ENCODE data around the gene SLC6A7. TPM values are rescaled to one million over a fixed set of nuclear protein-coding genes. Genes with fewer than 3 reads are reported as not detected.
A peak's percentile ranks its signal among the peaks of the same experiment; 100 is the strongest.
"Not testable (repeated sequence)": the region's sequence is repeated elsewhere in the genome, so short reads cannot be mapped to it uniquely, and the experiment has no call there.

SLC6A7 gene
- total RNA-seq, 1 donor from 2014 or later, result not detected

DNA sequence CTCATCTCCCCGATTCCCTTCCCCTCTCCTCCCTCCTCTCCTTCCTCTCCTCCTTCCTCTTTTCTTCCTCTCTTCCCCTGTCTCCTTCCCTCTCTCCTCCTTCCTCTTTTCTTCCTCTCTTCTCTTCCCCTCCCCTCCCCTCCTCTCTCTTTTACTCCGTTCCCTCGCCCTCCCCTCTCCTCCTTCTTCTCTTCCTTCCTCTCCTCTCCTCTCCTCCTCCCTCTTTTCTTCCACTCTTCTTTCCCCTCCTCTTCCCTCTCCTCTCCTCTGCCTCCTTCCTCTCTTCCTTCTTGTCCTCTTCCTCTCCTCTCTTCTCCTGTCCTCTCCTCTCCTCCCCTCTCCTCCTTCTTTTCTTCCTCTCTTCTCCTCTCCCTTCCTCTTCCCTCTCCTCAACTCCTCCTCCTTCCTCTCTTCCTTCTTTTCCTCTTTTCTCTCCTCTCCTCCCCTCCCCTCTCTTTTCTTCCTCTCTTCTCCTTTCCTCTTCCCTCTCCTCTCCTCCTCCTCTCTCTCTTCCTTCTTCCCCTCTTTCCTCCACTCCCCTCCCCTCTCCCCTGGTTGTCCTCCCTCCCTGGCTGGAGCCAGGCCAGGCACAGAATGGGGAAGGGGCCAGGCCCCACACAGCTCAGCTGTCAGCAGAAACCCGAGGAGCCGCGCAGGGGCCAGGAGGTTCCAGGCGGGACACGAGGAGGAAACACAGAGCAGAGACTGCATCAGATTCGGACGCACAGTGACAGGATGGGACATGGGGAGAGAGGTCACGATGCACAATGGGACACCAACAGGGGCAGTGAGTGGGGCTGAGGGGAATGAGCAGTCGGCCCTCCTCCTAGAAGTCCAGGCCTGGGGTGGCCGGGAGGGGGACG lies 51.7 kb downstream of the SLC6A7 start:
- DNase-seq (ENCODE audit: low read depth), result no peak

DNA sequence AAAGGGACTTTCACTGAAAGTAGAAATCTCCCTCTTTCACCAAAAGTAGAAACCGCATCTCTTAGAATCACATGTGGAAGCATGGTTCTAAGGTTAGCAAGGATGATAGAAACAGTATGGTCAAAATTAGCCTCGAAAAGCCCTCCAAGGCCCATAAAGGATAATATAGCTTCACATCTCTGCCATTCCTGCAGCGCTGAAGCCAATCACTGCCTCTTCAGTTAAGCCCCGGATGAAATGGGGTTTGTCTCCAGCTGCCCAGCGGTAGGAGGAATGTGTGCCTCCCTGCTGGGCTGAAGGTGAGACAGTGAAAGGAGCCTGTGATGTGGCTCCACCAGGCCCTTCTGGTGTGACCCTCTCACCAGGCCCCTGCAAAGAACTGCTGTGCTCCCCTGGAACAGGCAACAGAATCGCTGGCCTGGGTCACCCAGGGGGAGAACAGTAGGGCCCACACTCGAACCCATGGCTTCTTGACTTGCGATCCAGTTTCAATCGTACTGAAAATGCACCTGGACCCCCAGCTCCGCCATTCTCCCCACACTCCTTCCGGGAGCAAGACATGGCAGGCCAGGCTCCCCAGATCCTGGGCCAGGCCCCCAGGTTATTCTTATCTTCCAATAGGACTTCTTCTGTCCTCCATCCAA lies 52.5 kb downstream of the SLC6A7 start:
- no peak for DNase-seq (ENCODE audit: low read depth)

DNA sequence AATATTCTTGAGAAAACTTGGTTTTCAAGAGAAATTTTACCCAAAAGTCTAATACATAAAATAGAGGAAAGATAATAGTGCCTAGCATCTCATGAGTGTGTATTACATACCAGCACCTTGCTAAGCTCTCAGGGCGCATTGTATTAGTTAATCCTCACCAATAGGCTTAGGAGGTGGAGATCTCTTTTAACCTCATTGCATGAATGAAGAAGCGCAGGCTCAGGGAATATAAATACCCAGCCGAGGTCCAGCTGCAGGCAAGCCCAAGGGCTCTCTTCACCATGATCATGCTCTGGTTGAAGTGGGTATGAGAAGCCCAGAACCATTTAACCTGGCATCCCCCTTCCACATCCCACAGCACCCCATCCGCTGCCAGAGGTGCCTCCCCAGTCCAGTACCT lies 53.7 kb downstream of the SLC6A7 start:
- DNase-seq (ENCODE audit: low read depth), result no peak

DNA sequence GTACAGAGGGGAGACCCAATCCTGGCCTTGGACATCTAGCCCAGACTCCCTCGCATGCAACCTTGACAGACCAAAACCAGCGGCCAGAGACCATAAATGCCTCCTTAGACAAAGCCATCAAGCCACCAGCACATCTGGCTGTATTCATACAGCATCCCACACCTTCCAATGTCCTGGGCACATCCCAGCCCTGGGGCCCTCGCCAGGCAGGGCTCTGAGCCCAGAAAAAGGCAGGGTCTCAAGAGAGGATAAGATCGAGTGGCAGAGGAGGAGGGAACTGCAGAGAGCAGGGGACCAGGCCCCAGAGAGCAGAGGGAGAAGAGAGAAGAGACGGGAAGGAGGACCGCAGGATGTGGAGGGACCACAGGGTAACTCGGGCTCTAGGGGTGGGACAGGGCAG lies 54.3 kb downstream of the SLC6A7 start:
- no peak for DNase-seq (ENCODE audit: low read depth)

DNA sequence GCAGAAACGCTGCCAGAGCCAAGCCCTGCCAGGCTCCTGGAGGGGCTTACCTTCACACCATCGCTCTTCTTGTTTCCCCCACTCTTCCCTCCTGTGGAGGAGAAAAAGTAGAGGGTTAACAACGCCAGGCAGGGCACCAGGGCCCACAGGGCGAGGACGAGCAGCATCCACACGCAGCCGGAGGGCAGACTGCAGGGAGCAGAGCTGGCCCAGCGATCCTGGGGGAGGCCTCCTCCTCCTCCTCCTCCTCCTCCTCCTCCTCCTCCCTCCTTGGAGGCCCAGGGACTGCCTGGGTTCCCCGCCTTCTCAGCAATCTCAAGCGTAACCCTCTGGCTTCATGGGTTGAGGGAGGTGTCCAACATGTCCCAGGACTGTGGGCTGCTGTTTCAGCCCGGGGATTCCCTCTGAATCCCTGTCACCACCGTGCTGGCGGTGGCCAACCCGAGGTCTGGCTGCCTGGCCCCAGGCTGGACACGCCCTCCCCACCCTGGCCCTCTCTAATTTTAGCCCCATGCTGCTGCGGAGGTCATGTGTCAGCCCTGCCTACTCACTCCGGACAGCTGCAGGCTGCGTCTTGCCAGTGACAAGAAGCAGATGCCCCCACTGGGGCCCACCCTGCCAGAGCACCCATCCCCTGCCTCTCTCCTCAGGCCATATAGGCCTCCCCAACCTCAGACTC lies 55.4 kb downstream of the SLC6A7 start:
- peak; percentile 95 for DNase-seq (ENCODE audit: low read depth)

DNA sequence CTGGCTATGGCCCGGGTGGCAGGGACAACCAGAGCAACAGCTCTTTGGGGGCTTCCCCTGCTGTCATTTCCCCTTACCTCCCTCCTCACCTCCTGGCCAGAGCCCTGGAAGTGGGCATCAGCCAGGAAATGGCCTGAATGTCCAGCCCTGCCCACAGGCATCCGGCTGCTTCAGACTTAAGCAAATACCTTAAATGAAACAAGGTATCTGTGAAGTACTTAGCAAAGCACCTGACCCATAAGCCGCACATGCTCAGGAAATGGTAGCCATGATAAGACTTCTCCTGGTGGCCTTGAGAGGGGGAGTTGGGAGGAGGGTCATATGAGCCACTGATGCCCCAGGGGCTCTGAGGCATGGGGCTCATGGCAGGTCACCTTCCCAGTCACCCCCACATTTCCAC lies 55.9 kb downstream of the SLC6A7 start:
- DNase-seq (ENCODE audit: low read depth), result no peak

DNA sequence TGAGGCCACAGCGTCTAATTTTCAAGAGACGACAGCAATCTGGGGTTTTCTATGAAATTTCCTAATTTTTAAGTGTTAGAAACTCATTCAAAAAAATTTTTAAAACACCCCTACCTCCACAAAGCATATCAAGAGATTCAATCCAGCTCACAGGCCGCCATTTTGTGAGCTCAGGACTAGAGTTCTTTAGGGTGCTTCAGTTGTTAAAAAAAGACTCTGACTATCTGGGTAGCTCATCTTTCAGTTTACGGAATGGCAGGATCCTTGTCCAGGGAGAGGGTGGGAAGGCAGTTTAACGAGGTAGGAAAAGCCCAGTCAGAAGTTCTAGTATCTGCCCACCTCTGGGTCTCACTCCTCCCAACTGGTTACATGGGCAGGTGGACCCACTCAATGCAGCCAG lies 56.6 kb downstream of the SLC6A7 start:
- DNase-seq (ENCODE audit: low read depth), result peak; percentile 67

DNA sequence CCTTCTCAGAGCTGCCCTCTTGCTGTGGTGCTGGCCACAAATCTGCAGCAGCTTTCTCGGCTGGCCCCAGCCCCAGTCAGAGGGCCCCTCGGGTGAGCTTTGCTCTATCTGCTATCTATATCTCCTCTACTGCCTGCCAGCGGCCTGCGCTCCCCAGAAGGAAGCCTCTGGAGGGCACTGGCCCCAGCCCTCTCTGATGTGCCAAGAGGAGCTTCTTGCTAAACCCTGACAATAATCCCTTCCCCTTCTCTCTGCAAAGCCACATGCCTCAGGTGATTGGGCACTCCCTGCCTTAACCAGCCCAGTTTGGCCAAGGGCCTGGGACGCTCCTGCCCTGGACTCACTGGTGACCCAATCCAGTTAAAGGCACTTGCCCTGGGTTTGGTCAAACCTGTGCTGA lies 57.0 kb downstream of the SLC6A7 start:
- DNase-seq (ENCODE audit: low read depth), result peak; percentile 49

DNA sequence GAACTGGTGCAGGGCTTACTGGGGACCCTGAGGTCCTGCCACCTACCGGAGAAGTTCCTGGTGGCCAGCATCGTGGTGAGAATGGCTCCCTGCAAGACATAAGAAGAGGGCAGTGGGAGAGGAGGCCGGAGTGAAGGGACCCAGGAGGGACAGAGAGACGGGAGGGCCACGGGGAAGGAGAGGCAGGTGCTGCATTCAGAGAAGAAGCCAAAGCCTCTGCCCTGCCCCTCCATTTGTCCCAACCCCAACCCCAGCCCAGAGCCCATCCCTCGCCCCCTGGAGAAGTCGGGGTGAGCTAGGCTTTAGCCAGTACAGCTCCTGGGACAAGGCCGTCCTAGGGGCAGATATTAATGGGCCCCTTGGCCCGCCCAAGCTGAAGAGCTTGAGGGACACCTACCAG lies 57.9 kb downstream of the SLC6A7 start:
- DNase-seq (ENCODE audit: low read depth), result no peak

DNA sequence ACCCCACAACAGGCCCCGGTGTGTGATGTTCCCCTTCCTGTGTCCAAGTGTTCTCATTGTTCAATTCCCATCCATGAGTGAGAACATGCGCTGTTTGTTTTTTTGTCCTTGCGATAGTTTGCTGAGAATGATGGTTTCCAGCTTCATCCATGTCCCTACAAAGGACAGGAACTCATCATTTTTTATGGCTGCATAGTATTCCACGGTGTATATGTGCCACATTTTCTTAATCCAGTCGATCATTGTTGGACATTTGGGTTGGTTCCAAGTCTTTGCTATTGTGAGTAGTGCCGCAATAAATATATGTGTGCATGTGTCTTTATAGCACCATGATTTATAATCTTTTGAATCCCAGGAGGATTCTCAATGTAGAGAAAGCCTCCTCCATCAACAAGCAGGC lies 58.6 kb downstream of the SLC6A7 start:
- DNase-seq (ENCODE audit: low read depth), result not testable (repeated sequence)

DNA sequence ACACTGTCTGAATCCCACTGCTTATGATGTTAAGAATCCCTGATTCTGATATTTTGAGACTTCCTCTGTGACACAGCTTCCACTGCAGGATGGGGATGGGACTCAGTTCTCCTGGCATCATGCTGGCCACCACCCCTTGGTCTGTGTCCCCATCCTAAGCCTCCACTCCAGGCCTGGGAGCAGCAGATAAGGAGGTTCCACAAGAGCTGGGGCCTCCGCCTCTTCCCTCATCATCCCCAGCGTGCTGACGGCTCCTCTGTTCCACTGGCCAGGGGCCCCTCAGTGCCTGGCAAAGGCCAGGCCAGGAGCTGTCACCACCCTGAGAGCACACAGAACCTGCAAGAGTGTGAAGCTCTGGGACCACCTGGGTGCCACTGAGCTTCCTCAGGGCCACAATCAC lies 59.1 kb downstream of the SLC6A7 start:
- DNase-seq (ENCODE audit: low read depth), result no peak

DNA sequence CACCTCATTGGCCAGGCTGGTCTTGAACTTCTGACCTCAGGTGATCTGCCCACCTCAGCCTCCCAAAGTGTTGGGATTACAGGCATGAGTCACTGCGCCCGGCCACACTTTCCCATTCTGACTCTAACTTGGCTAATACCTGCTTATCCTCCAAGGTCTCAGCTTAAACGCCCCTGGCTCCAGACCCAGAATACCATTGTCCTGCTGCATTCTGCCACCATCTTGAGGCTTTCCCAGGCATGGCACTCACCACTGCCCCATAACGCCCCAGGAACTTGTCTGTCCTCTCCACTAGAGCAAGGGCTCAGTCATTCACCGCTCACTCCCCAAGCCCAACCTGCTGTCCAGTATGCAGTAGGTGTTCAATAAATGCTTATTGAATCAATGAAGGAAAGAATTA lies 59.9 kb downstream of the SLC6A7 start:
- DNase-seq (ENCODE audit: low read depth), result no peak

DNA sequence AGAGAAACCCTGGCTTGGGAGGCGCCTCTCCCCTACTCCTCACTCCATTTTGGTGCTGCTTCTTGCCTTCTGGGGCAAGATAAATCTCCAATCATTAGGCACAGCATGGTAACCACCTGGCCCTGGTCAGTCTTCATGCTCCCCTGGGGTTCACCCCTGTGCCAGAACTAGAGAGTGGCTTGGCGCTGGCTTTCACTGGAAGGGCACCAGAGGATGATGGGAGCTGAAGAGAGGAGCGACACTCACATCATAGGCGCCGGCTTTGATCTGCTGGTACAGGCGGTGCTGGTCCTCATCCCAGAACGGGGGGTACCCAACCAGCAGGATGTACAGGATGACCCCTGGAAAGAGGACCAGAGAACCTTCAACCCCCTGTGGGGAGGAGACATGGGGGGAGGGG lies 61.6 kb downstream of the SLC6A7 start:
- no peak for DNase-seq (ENCODE audit: low read depth)

DNA sequence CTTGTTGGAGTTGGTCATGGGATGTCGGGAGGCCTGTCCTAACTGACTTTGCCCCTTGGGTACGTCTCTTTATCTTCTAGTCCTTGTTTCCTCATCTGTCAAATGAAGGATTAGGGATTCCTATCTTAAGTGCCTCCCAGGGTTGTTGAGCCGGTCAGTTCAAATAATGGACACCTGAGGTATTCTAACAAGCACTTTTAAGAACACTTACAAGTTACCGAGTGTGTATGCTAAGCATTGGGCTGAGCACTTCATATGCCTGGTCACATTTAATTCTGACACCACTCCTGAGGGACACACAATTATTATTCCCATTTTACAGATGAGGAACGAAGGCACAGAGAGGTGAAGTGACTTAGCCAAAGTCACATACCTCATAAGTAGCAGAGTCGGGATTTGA lies 62.6 kb downstream of the SLC6A7 start:
- DNase-seq (ENCODE audit: low read depth), result no peak

DNA sequence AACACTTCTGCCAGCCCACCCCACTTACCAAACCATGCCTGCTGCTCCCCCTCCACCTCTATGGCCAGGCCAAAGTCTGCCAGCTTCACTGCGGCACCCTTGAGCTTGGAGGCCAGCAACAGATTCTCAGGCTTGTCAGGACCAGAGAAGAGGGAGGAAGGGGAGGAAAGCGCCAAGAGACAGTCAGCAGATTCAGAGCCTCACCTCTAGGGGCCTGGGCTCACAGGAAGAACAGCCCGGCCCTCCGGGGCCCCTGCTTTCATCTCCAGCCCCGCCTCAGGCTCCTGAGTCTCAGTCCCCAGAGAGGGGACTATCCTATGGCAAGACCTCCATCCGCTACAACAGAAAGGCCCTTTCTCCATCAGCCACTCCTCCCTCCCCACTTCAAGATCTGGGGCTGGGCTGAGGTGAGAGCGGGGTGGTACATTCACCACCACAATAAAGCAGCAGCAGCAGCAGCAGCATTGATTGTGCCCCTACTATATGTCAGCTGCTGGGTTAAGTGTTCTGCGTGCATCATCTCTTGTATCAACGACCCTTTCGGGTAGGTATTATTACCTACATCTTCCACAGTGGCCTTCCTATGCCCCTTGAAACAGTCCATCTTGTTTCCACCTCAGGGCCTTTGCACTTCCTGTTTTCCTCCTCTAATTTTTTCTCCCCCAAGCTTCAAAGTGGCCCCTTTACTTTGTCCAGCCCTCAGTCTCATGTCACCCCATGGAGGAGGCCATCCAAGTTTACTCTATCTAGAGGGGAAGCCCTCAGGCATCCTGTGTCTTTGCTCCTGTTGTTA lies 63.8 kb downstream of the SLC6A7 start:
- DNase-seq (ENCODE audit: low read depth), result no peak

DNA sequence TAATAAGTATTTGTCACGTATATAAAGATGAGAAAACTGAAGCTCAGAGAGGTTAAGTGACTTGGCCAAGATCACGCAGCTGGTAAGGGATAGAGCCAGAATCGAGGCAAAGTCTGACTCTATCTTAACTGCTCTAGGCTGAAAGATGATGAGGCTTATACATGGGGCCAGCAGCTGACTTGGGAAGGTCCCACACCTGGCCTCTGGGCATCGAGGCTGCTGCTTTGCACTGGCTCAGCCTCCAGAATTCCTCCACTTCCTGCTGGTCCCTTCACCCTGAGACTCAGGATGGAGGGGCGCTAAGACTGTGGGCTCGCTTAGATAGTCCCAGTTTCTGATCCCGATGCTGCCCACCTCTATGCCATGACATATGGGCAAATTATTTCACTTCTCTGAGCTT lies 64.5 kb downstream of the SLC6A7 start:
- no peak for DNase-seq (ENCODE audit: low read depth)

DNA sequence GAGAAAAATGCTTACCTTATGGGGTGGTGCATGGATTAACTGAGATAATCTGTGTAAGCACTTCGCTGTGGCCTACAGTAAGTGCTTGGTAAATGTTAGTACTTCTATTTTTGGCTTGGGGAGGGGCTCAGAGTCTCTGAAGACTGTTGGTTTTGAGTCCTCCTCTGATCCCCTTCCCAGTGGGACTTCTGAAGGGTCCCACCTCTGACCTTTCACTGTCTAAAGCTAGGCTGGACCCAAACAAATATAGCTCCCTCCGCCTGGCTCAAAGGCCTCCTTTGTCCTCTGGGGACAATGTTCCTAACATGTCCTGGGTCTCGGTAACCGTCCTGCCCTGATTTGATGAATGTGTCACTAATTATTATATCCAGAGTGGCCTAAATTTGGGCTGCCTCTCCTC lies 64.9 kb downstream of the SLC6A7 start:
- no peak for DNase-seq (ENCODE audit: low read depth)

DNA sequence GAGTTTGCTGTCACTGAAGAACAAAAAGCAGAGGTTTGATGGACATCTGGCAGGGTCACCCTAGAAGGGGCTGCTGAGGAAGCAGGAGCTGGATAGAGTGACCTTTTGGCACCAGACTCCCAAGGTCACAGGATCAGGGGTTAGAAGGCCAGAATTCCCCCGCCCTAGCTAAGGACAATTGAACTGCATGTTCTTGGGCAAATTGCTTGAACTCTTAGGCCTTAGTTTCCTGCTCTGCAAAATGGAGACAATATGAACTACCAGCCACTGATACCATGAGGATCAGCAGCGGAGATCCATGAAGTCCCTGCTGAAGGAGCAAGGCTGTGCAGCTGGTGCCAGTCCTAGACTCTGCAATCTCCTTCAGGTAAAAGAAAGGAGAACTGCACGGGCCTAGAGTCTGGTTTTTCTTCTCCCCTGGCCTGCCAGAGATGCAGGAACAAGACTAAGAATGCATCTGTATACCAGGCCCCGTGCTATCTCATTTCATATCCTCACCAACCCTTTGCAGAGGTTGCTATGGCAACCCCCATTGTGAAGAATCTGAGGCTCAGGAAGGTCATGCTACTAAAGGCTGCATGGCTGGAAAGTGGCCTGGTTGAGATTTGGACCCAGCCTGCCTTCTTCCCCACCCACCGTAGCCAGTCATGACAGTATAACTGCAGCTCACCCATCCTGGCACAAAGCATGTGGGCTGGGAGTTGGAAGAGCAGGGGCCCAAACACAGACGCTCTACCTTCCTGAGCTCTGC lies 66.0 kb downstream of the SLC6A7 start:
- DNase-seq (ENCODE audit: low read depth), result peak; percentile 33

DNA sequence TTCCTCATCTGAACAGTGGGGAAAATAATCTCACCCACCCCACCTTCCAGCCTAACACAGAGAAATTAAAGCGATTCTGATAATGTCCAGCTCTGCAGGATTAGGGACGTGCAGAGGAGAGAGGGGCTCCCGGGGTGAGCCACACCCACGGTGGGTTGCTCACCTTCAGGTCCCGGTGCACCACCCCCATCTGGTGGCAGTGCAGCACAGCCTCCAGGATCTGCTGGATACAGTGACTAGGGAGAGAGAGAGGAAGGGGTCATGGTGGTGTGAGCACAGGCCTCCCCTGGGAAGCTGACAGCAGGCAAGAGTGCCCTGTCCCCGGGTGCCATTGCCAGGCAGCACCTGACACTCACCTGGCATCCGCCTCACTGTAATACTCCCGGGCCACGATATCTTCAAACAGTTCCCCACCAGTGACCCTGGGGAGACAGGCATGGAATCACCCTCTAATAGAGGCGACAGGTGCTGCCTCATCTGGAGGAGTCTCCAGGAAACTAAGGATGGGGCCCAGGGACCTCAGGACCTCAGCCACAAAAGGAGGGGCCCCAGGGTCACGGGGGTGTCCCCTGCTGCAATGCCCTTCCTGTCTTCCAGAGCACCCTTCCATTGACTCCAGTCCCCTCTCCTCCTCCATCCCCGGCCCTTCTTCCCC lies 66.7 kb downstream of the SLC6A7 start:
- no peak for DNase-seq (ENCODE audit: low read depth)

DNA sequence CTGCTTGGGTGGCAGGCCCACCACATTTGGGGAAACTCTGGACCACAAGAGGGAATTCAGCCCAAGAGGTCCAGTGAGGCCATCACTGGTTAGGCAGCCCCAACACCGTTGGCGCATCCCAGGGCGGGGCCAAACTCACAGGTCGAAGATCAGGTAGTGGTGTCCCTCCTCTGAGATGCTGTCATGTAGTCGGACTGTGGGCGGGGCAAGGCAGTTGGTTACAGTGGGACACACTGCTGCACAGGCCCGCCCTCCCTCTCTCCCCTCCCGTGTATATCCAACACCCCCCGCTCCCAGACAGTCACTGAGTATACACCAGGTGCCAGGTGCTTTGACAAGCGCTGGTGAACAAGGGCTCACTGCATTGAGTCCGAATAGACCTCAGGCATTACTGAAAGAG lies 67.6 kb downstream of the SLC6A7 start:
- no peak for DNase-seq (ENCODE audit: low read depth)
